Hepatocyte (in vitro differentiated cells): ENCODE measurements around the gene SHROOM2. TPM values are rescaled to one million over a fixed set of nuclear protein-coding genes. Genes with fewer than 3 reads are reported as not detected.

ENCODE experiments used
- DNase-seq: peaks from one replicate; pipeline ENCODE4 v3.0.0-alpha.2; 2016; ENCODE audit warnings: low spot score
- H2AFZ ChIP-seq: fragments of 200-600 bp; sonication (generic); 2 replicates; pipeline ENCODE4 v1.6.0; 2016; ENCODE audit warnings: antibody characterized with exemption, mild to moderate bottlenecking
- H3K27ac ChIP-seq: fragments of 200-600 bp; sonication (generic); 2 replicates; pipeline ENCODE4 v1.5.1; 2016; ENCODE audit warnings: mild to moderate bottlenecking
- H3K27me3 ChIP-seq: fragments of 200-600 bp; sonication (generic); 2 replicates; pipeline ENCODE4 v1.6.1; 2016
- H3K36me3 ChIP-seq: fragments of 200-600 bp; sonication (generic); replicated peaks from 2 replicates; pipeline ENCODE4 v1.5.1; 2016; ENCODE audit warnings: low read depth; ENCODE audit not compliant: insufficient read depth
- H3K4me1 ChIP-seq: fragments of 200-600 bp; sonication (generic); 2 replicates; pipeline ENCODE4 v1.5.1; 2016; ENCODE audit warnings: mild to moderate bottlenecking, moderate library complexity; ENCODE audit not compliant: insufficient read depth
- H3K4me2 ChIP-seq: fragments of 200-600 bp; sonication (generic); 2 replicates; pipeline ENCODE4 v1.6.0; 2016
- H3K4me3 ChIP-seq: fragments of 200-600 bp; sonication (generic); 2 replicates; pipeline ENCODE4 v1.5.1; 2016; ENCODE audit warnings: mild to moderate bottlenecking
- H3K79me2 ChIP-seq: fragments of 200-600 bp; sonication (generic); 2 replicates; pipeline ENCODE4 v1.6.0; 2017; ENCODE audit warnings: mild to moderate bottlenecking
- H3K9me2 ChIP-seq: fragments of 200-600 bp; sonication (generic); replicated peaks from 2 replicates; pipeline ENCODE4 v1.6.0; 2017; ENCODE audit warnings: mild to moderate bottlenecking; ENCODE audit not compliant: insufficient read depth
- H3K9me3 ChIP-seq: fragments of 200-600 bp; sonication (generic); 2 replicates; pipeline ENCODE4 v1.5.1; 2016; ENCODE audit warnings: low read depth, mild to moderate bottlenecking
- H4K20me1 ChIP-seq: fragments of 200-600 bp; sonication (generic); 2 replicates; pipeline ENCODE4 v1.6.0; 2016; ENCODE audit warnings: mild to moderate bottlenecking; ENCODE audit not compliant: insufficient read depth, poor library complexity, severe bottlenecking
- EZH2 ChIP-seq: fragments of 200-600 bp; sonication (generic); IDR thresholded peaks from 2 replicates; pipeline ENCODE4 v1.6.1; 2016; ENCODE audit warnings: antibody characterized with exemption, mild to moderate bottlenecking, borderline replicate concordance
- EZH2phosphoT487 ChIP-seq: fragments of 200-600 bp; sonication (generic); IDR thresholded peaks from one replicate; pipeline ENCODE4 v1.6.1; 2018; ENCODE audit warnings: antibody characterized with exemption, mild to moderate bottlenecking, low read depth, moderate library complexity; ENCODE audit not compliant: unreplicated experiment, severe bottlenecking
- WGBS: methylation state at CpG from one replicate; pipeline ENCODE4 v1.1.6; 2016; ENCODE audit warnings: low lambda C conversion rate; ENCODE audit errors: missing lambda C conversion rate; 5-methylcytosine and 5-hydroxymethylcytosine counted together
- polyA plus RNA-seq: library from polyadenylated mRNA; unstranded; fragments of >200 nt; fragmentation: Nextera tagmentation; extraction: Ambion mirVana; gene quantifications from 2 replicates; pipeline ENCODE4 v1.2.1, GENCODE V29; 2016
- total RNA-seq: library from RNA; depleted of rRNA; stranded (reverse); fragments of >200 nt; gene quantifications from 2 replicates; pipeline ENCODE4 v1.2.3, GENCODE V29; 2014
- TF ChIP-seq, protein P1 (sequence below): fragments of 200-600 bp; sonication (generic); IDR thresholded peaks from 2 replicates; pipeline ENCODE4 v1.5.1; 2016; ENCODE audit warnings: antibody characterized with exemption, mild to moderate bottlenecking; ENCODE audit not compliant: poor library complexity

Gene SHROOM2
- total and polyA plus RNA-seq, 2 experiments from 2014 or later = 6.9 to 8.5 TPM

- no peaks in the 10 kb centered on the region for H3K9me2 ChIP-seq
- no peaks in the 10 kb centered on the region for H3K36me3 ChIP-seq
- H3K27ac ChIP-seq = no peak overlapping the region
- H3K4me2 ChIP-seq = no peak overlapping the region
- 68% methylated on average over 11 of the region's 12 CpGs for WGBS
- no peaks in the 10 kb centered on the region for H3K79me2 ChIP-seq
- no peak overlapping the region for H3K4me3 ChIP-seq
- no peak for DNase-seq
- no peaks in the 10 kb centered on the region for H3K9me3 ChIP-seq
- H2AFZ ChIP-seq = no peak overlapping the region
- TF ChIP-seq EZH2 (no peak), EZH2phosphoT487 (no peak)
- TF ChIP-seq, protein P1, sequence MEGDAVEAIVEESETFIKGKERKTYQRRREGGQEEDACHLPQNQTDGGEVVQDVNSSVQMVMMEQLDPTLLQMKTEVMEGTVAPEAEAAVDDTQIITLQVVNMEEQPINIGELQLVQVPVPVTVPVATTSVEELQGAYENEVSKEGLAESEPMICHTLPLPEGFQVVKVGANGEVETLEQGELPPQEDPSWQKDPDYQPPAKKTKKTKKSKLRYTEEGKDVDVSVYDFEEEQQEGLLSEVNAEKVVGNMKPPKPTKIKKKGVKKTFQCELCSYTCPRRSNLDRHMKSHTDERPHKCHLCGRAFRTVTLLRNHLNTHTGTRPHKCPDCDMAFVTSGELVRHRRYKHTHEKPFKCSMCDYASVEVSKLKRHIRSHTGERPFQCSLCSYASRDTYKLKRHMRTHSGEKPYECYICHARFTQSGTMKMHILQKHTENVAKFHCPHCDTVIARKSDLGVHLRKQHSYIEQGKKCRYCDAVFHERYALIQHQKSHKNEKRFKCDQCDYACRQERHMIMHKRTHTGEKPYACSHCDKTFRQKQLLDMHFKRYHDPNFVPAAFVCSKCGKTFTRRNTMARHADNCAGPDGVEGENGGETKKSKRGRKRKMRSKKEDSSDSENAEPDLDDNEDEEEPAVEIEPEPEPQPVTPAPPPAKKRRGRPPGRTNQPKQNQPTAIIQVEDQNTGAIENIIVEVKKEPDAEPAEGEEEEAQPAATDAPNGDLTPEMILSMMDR = no peak
- no peaks in the 10 kb centered on the region for H4K20me1 ChIP-seq
- peaks cover 5% of the 10 kb centered on the region for H3K4me1 ChIP-seq
- H3K27me3 ChIP-seq = no peaks in the 10 kb centered on the region
These were observed 92.1 kb downstream of the SHROOM2 start for GRCh38 chrX:9878146-9878820.

- Histone ChIP-seq H3K36me3 (no peaks in the 10 kb centered on the region), H3K4me3 (no peak overlapping the region), H3K9me3 (no peaks in the 10 kb centered on the region), H3K4me2 (no peak overlapping the region), H3K27me3 (no peaks in the 10 kb centered on the region), H3K27ac (no peak overlapping the region), H3K4me1 (peaks cover 9% of the 10 kb centered on the region), H3K9me2 (no peaks in the 10 kb centered on the region), H2AFZ (no peak overlapping the region), H3K79me2 (no peaks in the 10 kb centered on the region), H4K20me1 (no peaks in the 10 kb centered on the region)
- no peak for DNase-seq
- WGBS = 74% methylated on average over 13 of the region's 13 CpGs
- no peak for TF ChIP-seq EZH2phosphoT487
- no peak for TF ChIP-seq EZH2
- TF ChIP-seq, protein P1 = no peak
These were observed 94.0 kb downstream of the SHROOM2 start for GRCh38 chrX:9880237-9880636.

GRCh38 chrX:9880870-9881269 lies 94.6 kb downstream of the SHROOM2 start:
- H3K9me3 ChIP-seq = no peaks in the 10 kb centered on the region
- H3K27me3 ChIP-seq = no peaks in the 10 kb centered on the region
- no peak for DNase-seq
- no peak overlapping the region for H2AFZ ChIP-seq
- no peaks in the 10 kb centered on the region for H3K36me3 ChIP-seq
- H3K79me2 ChIP-seq = no peaks in the 10 kb centered on the region
- no peak overlapping the region for H3K4me2 ChIP-seq
- no peak overlapping the region for H3K4me3 ChIP-seq
- H4K20me1 ChIP-seq = no peaks in the 10 kb centered on the region
- TF ChIP-seq EZH2phosphoT487 = no peak
- TF ChIP-seq, protein P1 = no peak
- H3K27ac ChIP-seq = no peak overlapping the region
- H3K4me1 ChIP-seq = peaks cover 9% of the 10 kb centered on the region
- WGBS = 73% methylated on average over 7 of the region's 7 CpGs
- H3K9me2 ChIP-seq = no peaks in the 10 kb centered on the region
